Heart right ventricle (tissue), 16 donors: ENCODE data around the gene WHRN. TPM values are rescaled to one million over a fixed set of nuclear protein-coding genes. Genes with fewer than 3 reads are reported as not detected.

ENCODE experiments used
- ATAC-seq, 8 donors: fragments of 200-7000 bp; cut with Tn5 transposase; one replicate each; pipeline ENCODE4 v1.9.1; 2020; ENCODE audit warnings: mild to moderate bottlenecking in 8 of 8, moderate library complexity in 8 of 8, moderate number of reproducible peaks in 1 of 8
- DNase-seq, 2 donors: peaks; one replicate each; pipeline ENCODE4 v3.0.0-alpha.2; 2020
- H3K27ac ChIP-seq, 10 donors: fragments of 200-600 bp; sonication (generic) in 2 of 10; one replicate each; pipeline versions ENCODE4 v1.5.0 to v1.8.0; 2020 to 2022; ENCODE audit warnings: mild to moderate bottlenecking in 3 of 10
- H3K27me3 ChIP-seq, 7 donors: fragments of 200-600 bp; one replicate each; pipeline ENCODE4 v1.8.0; 2021 to 2022; ENCODE audit warnings: mild to moderate bottlenecking in 2 of 7
- H3K36me3 ChIP-seq, 9 donors: fragments of 200-600 bp; sonication (generic) in 1 of 9; one replicate each; pipeline versions ENCODE4 v1.5.0 to v1.8.0; 2020 to 2022; ENCODE audit warnings: mild to moderate bottlenecking in 2 of 9
- H3K4me1 ChIP-seq, 9 donors: fragments of 200-600 bp; sonication (generic) in 1 of 9; one replicate each; pipeline versions ENCODE4 v1.5.0 to v1.8.0; 2020 to 2022; ENCODE audit warnings: mild to moderate bottlenecking in 4 of 9
- H3K4me3 ChIP-seq, 10 donors: fragments of 200-600 bp; sonication (generic) in 2 of 10; one replicate each; pipeline versions ENCODE4 v1.5.0 to v1.8.0; 2020 to 2022; ENCODE audit warnings: mild to moderate bottlenecking in 7 of 10, moderate library complexity in 2 of 10
- H3K9me3 ChIP-seq, 11 donors: fragments of 200-600 bp in 10 of 11; sonication (generic) in 2 of 11; one replicate each; pipeline versions ENCODE4 v1.5.0 to v1.8.0; 2013 to 2022; ENCODE audit warnings: mild to moderate bottlenecking in 2 of 11, control low read depth in 1 of 11, moderate library complexity in 1 of 11
- WGBS, 2 donors: extraction: QIAGEN DNeasy Blood & Tissue Kit; methylation state at CpG; one replicate each; pipeline ENCODE4 v1.1.7; 2013; ENCODE audit warnings: inconsistent platforms in 1 of 2; 5-methylcytosine and 5-hydroxymethylcytosine counted together
- intact Hi-C, 10 donors: fragments of 100-400 bp; cut with DNase I; formaldehyde crosslinking; loops; one replicate each; pipeline versions ENCODE4 v1.11.1 to v1.14.2; 2022
- polyA plus RNA-seq, 2 donors: library from polyadenylated mRNA; stranded (reverse); fragments of 200-250 nt; gene quantifications; one replicate each; pipeline ENCODE4 v1.2.3, GENCODE V29; 2013
- total RNA-seq, 10 donors: library from RNA; stranded (reverse); fragmentation: NEBNext Ultra II Directional in 3 of 10; extraction: Animal tissue kit (Norgen Biotek cat#: 25700) in 3 of 10; gene quantifications; one replicate each; pipeline versions ENCODE4 v1.2.1 to v1.2.4, GENCODE V29; 2021 to 2023
- TF ChIP-seq, protein P1 (sequence below), 9 donors: fragments of 200-600 bp; sonication (generic) in 2 of 9; IDR thresholded peaks; one replicate each; pipeline versions ENCODE4 v1.5.0 to v1.8.0; 2021 to 2022; ENCODE audit warnings: antibody characterized with exemption in 9 of 9, mild to moderate bottlenecking in 5 of 9, moderate library complexity in 1 of 9
- donor health status: Arrhythmogenic right ventricular cardiomyopathy.
- donor health status: ischemic (EF 13 %, LVEDD 7.1; RV severe dilation, severe dysfunction).
- donor health status: healthy with polysubstance abuse.
- donor health status: DM: no; HTN: yes; CAD: no.
- donor health status: DM: no; HTN: no; CAD: no.
- donor health status: ischemic (EF 25% LVEDD 6.9; RV normal size, moderate dysfunction).
- donor health status: ischemic (EF 25% LVEDD 5.7; RV mildly dilated, moderate dysfunction).
- donor health status: healthy.
- donor health status: DM: yes; HTN: yes; CAD: no.
- donor health status: Ischemic cardiomyopathy.
- donor health status: ischemic (EF 35%, LVEDD 5.7; RV mildly dilated, moderate dysfunction).
- donor health status: nonischemic (EF 11% LVEDD 7.7; RV severe dilation, severe dysfunction).
- donor health status: DM: yes; HTN: yes; CAD: no.
- donor health status: PGD.
- donor health status: ischemic (EF 29% LVEDD 5.4; RV normal size, mild dysfunction).
- donor health status: nonischemic (EF 23%, LVEDD 6.1; RV moderate dilation, normal function).

The WHRN gene
- total and polyA plus RNA-seq, 12 donors: 0.13 to 1.3 (median 0.58) TPM; not detected in 1

DNA sequence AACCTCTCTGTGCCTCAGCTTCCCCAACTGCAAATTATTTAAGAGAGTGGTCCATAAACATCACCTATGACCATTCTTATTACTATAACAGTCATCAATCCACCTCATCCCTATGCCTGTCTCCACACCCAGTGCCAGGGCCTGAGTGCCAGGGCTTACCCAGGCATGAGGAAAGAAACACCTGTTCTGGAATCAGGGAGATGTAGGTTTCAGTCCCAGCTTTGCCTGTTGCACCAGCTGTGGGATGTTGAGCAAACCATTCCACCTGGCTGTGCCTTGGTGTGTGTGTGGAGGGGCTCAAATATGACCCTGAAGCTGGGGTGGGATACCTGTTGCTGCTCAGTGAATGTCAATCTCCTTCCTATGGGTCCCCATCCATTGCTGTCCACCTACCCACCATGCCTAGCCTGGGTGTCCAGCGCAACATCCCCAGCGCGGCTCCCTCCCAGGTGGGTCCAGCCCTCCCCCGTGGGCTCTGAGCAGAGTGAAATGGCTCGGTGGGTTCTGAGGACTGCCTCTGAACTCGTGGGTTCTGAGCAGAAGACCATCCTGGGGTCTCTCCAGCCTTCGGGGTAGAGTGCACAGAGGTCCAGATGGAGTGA lies 133.8 kb downstream of the WHRN start:
- TF ChIP-seq, protein P1, sequence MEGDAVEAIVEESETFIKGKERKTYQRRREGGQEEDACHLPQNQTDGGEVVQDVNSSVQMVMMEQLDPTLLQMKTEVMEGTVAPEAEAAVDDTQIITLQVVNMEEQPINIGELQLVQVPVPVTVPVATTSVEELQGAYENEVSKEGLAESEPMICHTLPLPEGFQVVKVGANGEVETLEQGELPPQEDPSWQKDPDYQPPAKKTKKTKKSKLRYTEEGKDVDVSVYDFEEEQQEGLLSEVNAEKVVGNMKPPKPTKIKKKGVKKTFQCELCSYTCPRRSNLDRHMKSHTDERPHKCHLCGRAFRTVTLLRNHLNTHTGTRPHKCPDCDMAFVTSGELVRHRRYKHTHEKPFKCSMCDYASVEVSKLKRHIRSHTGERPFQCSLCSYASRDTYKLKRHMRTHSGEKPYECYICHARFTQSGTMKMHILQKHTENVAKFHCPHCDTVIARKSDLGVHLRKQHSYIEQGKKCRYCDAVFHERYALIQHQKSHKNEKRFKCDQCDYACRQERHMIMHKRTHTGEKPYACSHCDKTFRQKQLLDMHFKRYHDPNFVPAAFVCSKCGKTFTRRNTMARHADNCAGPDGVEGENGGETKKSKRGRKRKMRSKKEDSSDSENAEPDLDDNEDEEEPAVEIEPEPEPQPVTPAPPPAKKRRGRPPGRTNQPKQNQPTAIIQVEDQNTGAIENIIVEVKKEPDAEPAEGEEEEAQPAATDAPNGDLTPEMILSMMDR (IDR thresholded peaks at IDR 0.05): no peak
- ATAC-seq: no peak
- peaks cover 0 to 75% (median 6%) of the 10 kb centered on the region in 9 donors for H3K36me3 ChIP-seq
- no peaks in the 10 kb centered on the region for H3K27me3 ChIP-seq
- intact Hi-C loops: no loop called here
- peaks cover 0 to 94% (median 18%) of the 10 kb centered on the region in 9 donors for H3K4me1 ChIP-seq
- H3K9me3 ChIP-seq: no peaks in the 10 kb centered on the region
- H3K27ac ChIP-seq: peak overlapping the region in 3 of 10 donors; percentile 57 to 89 (median 64)
- no peak overlapping the region for H3K4me3 ChIP-seq
- DNase-seq: no peak
- 76 to 80% methylated on average over 7 of the region's 7 CpGs for WGBS, 2 donors

DNA sequence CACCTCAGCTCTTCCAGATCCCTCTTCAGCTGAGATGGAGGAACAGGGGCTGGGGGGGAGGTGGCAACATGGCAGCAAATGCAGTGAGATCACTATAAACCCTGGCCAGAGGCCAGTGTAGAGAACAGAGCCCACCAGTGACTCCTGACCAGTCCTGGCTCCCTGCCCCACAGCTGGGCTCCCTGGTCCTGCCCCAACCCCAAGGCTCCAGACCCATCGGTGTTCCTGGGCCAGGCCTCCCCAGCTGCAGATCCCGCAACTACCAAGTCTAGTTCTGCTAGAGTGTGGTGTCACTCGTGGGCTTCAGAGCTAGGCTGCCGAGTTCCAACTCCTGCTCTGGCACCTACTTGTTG lies 134.3 kb downstream of the WHRN start:
- no peaks in the 10 kb centered on the region for H3K9me3 ChIP-seq
- H3K36me3 ChIP-seq: peaks cover 0 to 76% (median 6%) of the 10 kb centered on the region in 9 donors
- no peak for ATAC-seq
- H3K4me3 ChIP-seq: no peak overlapping the region
- WGBS, 2 donors: 78 to 79% methylated on average over 4 of the region's 4 CpGs
- peaks cover 0 to 97% (median 18%) of the 10 kb centered on the region in 9 donors for H3K4me1 ChIP-seq
- H3K27me3 ChIP-seq: no peaks in the 10 kb centered on the region
- intact Hi-C loops: no loop called here
- TF ChIP-seq, protein P1 (IDR thresholded peaks at IDR 0.05): no peak
- peak overlapping the region in 2 of 10 donors; percentile 15 to 89 for H3K27ac ChIP-seq
- DNase-seq: no peak

DNA sequence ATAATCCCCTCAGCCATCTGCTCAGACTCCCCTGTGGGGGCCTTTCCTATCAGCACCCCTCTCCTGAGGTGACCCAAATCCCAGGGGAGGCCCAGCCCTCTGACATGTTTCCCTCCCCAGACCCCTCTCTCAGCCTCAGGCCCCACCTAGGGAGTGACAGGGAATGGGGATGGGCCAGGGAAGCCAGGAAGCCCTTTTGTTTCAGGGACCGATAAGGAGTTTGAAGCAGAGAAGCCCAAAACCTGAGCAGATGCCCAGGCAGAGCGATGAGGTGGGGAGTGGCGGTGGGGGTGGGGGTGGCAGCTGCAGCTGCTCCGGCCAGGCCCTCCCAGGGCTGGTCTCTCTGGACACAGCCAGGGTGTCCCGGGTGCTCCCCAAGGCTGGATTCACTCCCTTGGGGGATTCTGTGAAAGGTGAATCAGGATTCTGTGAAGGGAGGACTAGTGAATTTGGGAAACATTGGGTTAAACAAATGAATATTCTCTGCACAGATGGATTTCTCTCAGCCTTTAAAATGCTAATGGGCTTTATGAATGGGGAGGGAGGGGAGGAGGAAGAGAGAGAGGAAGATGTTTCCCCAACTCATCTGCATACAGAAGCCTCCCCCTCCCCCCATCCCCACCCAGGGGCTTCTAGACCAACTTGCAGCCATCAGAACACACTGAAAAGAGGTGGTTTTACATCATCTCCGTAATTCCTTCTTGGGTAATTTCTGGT lies 134.9 kb downstream of the WHRN start:
- Histone ChIP-seq H3K9me3 (no peaks in the 10 kb centered on the region), H3K27me3 (no peaks in the 10 kb centered on the region), H3K36me3 (peaks cover 0 to 81% (median 6%) of the 10 kb centered on the region in 9 donors), H3K27ac (peak overlapping the region in 1 of 10 donors; percentile 89), H3K4me3 (no peak overlapping the region), H3K4me1 (peaks cover 0 to 100% (median 18%) of the 10 kb centered on the region in 9 donors)
- ATAC-seq (no peak), DNase-seq (no peak)
- 81 to 86% methylated on average over 6 of the region's 6 CpGs for WGBS, 2 donors
- TF ChIP-seq, protein P1 (IDR thresholded peaks at IDR 0.05): no peak
- intact Hi-C loops: no loop called here

DNA sequence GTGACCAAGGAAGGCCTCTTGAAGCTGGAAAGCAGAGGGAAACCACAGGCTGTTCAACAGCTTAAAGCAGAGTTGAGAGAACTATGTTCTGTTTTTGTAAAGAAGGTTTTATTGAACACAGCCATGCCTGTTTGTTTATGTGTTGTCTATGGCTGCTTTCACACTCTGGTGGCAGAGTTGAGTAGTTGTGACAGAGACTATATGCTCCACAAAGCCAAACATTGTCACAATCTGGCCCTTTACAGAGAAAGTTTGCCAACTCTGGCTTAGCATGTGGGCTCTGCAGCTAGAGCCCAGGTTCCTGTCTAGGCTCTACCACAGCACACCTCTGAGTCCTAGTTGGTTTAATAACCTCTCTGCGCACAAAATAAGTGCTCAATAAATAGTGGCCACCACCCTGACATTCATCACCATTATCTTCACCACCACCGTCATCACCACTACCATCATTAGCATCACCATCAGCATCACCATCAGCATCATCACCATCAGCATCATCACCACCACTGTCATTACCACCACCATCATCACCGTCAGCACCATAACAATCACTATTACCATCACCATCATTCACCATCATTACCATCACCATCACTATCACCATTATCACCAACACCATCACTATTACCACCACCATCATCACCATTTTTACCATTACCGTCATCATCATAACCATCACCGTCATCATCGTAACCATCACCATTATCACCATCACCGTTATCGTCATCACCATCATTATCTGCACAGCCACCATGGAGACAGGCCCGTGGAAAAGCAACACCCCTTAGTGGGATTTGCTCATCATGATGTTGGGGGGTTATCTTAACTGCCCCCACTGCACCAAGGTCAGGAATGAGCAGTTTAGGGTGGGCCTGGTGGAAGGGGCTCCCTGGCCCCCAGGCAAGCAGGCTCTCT lies 135.8 kb downstream of the WHRN start:
- peak overlapping the region in 1 of 10 donors; percentile 89 for H3K27ac ChIP-seq
- H3K36me3 ChIP-seq: peaks cover 0 to 82% (median 6%) of the 10 kb centered on the region in 9 donors
- peaks cover 0 to 100% (median 18%) of the 10 kb centered on the region in 9 donors for H3K4me1 ChIP-seq
- DNase-seq (no peak), ATAC-seq (no peak)
- no peaks in the 10 kb centered on the region for H3K27me3 ChIP-seq
- no peak overlapping the region for H3K4me3 ChIP-seq
- TF ChIP-seq, protein P1 (IDR thresholded peaks at IDR 0.05): no peak
- intact Hi-C loops: no loop called here
- 94 to 95% methylated on average over 9 of the region's 9 CpGs for WGBS, 2 donors
- H3K9me3 ChIP-seq: no peaks in the 10 kb centered on the region
